CD4-positive, alpha-beta memory T cell (primary cell): Measurements from ENCODE around the gene SEMA6C. TPM values are rescaled to one million over a fixed set of nuclear protein-coding genes. Genes with fewer than 3 reads are reported as not detected.
"Not testable (repeated sequence)": the region's sequence is repeated elsewhere in the genome, so short reads cannot be mapped to it uniquely, and the experiment has no call there.

Source experiments
- CTCF ChIA-PET: fragments of 350-600 bp; sonication (Branson Sonifier 250); formaldehyde crosslinking; loops from one replicate; lab custom pipeline; 2021; ENCODE audit warnings: inconsistent platforms; ENCODE audit not compliant: partially characterized antibody; lab: Charles Lee
- POLR2A ChIA-PET: fragments of 350-600 bp; sonication (Branson Sonifier 250); formaldehyde crosslinking; loops from one replicate; lab custom pipeline; 2021; ENCODE audit not compliant: partially characterized antibody; lab: Charles Lee
- DNase-seq, 5 donors: peaks; one replicate each; pipeline versions ENCODE4 v3.0.0 to v3.0.0-alpha.2; 2020 to 2022; ENCODE audit warnings: mixed read lengths in 1 of 5
- H3K27ac ChIP-seq: one replicate; pipeline ENCODE4 v1.7.0; 2013; ENCODE audit warnings: low read depth, low read length
- H3K27me3 ChIP-seq: 2 replicates; pipeline ENCODE4 v1.7.0; 2013; ENCODE audit warnings: mild to moderate bottlenecking, low read length, moderate library complexity; ENCODE audit not compliant: insufficient read depth
- H3K36me3 ChIP-seq: 2 replicates; pipeline ENCODE4 v1.7.0; 2013; ENCODE audit warnings: mild to moderate bottlenecking, low read length, moderate library complexity; ENCODE audit not compliant: insufficient read depth
- H3K4me1 ChIP-seq: 2 replicates; pipeline ENCODE4 v1.7.0; 2013; ENCODE audit warnings: mild to moderate bottlenecking, low read length, moderate library complexity; ENCODE audit not compliant: insufficient read depth
- H3K4me3 ChIP-seq, 2 donors: one replicate each; pipeline ENCODE4 v1.7.0; 2013; ENCODE audit warnings: low read length in 2 of 2, mild to moderate bottlenecking in 1 of 2
- H3K9me3 ChIP-seq, 2 donors: one replicate each; pipeline ENCODE4 v1.7.0; 2013; ENCODE audit warnings: low read length in 2 of 2, control low read depth in 1 of 2; ENCODE audit not compliant: control insufficient read depth in 1 of 2
- H3K27ac Mint-ChIP-seq, 7 donors: one replicate each; pipeline ENCODE4 v1.8.0; 2020 to 2021; ENCODE audit warnings: mixed read lengths in 7 of 7, mild to moderate bottlenecking in 6 of 7, inconsistent platforms in 3 of 7, moderate library complexity in 3 of 7
- H3K27me3 Mint-ChIP-seq, 2 donors: one replicate each; pipeline ENCODE4 v1.8.0; 2020 to 2021; ENCODE audit warnings: mixed read lengths in 2 of 2
- H3K36me3 Mint-ChIP-seq, 2 donors: one replicate each; pipeline ENCODE4 v1.8.0; 2020 to 2021; ENCODE audit warnings: mixed read lengths in 2 of 2, inconsistent platforms in 1 of 2, mild to moderate bottlenecking in 1 of 2
- H3K4me1 Mint-ChIP-seq, 4 donors: one replicate each; pipeline ENCODE4 v1.8.0; 2020 to 2021; ENCODE audit warnings: mixed read lengths in 4 of 4, mild to moderate bottlenecking in 1 of 4
- H3K4me3 Mint-ChIP-seq, 8 donors: one replicate each; pipeline ENCODE4 v1.8.0; 2020 to 2021; ENCODE audit warnings: mixed read lengths in 8 of 8, mild to moderate bottlenecking in 7 of 8, moderate library complexity in 6 of 8, inconsistent platforms in 3 of 8
- H3K9me3 Mint-ChIP-seq, 8 donors: one replicate each; pipeline ENCODE4 v1.8.0; 2020 to 2021; ENCODE audit warnings: mixed read lengths in 8 of 8, mild to moderate bottlenecking in 5 of 8, inconsistent platforms in 3 of 8, moderate library complexity in 1 of 8
- intact Hi-C: fragments of 100-400 bp; cut with micrococcal nuclease; formaldehyde crosslinking; loops from one replicate; pipeline ENCODE4 v1.15.1; 2023
- polyA plus RNA-seq, 2 donors: library from polyadenylated mRNA; unstranded; fragments of 300-500 nt; fragmentation: Illumina TruSeq; gene quantifications; one replicate each; pipeline ENCODE4 v1.2.3, GENCODE V29; 2021
- total RNA-seq, 2 experiments: library from RNA; stranded (reverse); gene quantifications; one replicate each; pipeline ENCODE4 v1.2.3, GENCODE V29; 2021

SEMA6C gene
- total and polyA plus RNA-seq, 4 experiments from 2014 or later: 0.54 to 8.2 (median 4.9) TPM

DNA sequence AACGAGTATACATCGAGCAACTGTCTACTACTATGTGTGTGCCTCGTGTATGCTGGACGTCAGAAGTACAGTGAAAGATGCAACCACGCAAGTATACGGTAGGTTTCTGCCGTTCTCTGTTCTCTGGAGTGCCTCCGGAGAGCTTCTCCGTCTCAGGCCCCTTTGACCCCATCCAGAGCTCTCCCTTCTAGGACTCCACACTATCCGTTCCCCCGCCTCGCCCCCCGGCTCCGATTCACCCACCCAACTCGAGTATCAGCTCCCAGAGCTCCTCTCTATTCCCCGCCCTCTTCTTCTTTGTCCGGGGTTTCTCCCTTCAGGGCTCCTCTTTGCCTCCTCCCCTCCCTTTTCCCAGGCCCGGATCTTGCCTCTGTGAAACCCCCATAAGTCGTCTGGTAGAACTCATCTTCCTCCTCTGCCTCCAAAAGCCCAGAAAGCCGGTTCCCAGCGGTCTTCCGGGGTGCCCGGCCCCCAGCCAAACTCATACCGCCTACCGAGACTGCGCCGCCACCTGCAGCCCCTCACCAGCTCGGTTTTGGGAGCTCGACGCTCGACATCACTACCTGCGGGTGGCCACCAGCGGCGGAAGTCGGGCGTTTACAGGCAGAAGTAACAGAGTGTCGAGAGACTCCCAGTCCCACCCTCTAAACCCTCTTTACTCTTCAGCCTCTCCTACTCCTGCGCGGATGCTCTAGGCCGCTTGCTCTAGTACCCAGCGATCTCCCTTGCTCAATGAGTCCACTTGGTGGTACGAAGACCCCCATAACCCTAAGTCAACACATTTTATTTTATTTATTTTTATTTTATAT, 43.4 kb upstream of the SEMA6C start, which contains the start of gene VPS72:
Gene VPS72 (minus strand): TSS at position 561 of the 809 bp plus-strand sequence. CDS start 76 bp downstream, at position 485.
- no peaks in the 10 kb centered on the region for H3K27me3 ChIP-seq
- H3K4me1 Mint-ChIP-seq: peaks cover 22 to 43% (median 33%) of the 10 kb centered on the region in 4 donors
- H3K36me3 Mint-ChIP-seq: peaks cover 12 to 24% of the 10 kb centered on the region in 2 donors
- H3K27ac Mint-ChIP-seq: peak within 1 kb of the TSS; percentile 91 to 100 (median 98)
- no peaks in the 10 kb centered on the region for H3K9me3 Mint-ChIP-seq
- POLR2A ChIA-PET: interaction anchor here (0.6 to 3.0 kb wide), 21 partner anchors 10 to 210 kb away, joined by 3 to 46 read pairs (median 6); partner anchors contain the start of genes LYSMD1, PI4KB, PIP5K1A and PSMB4
- peak within 1 kb of the TSS; percentile 67 to 78 for H3K4me3 ChIP-seq
- H3K9me3 ChIP-seq: no peaks in the 10 kb centered on the region
- peaks cover 11% of the 10 kb centered on the region for H3K36me3 ChIP-seq
- CTCF ChIA-PET: interaction anchor here (0.5 to 2.9 kb wide), 11 partner anchors 12 to 934 kb away, joined by 3 to 25 read pairs (median 4); partner anchors contain the start of gene TNFAIP8L2
- peak; percentile 81 to 92 (median 84) for DNase-seq
- H3K4me3 Mint-ChIP-seq: peak within 1 kb of the TSS; percentile 92 to 100 (median 98)
- peaks cover 25% of the 10 kb centered on the region for H3K4me1 ChIP-seq
- H3K27ac ChIP-seq: peak within 1 kb of the TSS; percentile 89
- H3K27me3 Mint-ChIP-seq: no peaks in the 10 kb centered on the region
- intact Hi-C loops: loop anchor here (1.0 to 10.0 kb wide), 5 partner anchors 8 to 205 kb away; partner anchors contain the start of genes PIP5K1A, PSMB4, SCNM1 and TNFAIP8L2

GRCh38 chr1:151188667-151189066, 42.2 kb upstream of the SEMA6C start:
- Histone ChIP-seq H3K36me3 (peaks cover 17% of the 10 kb centered on the region), H3K27ac (peak overlapping the region; percentile 89), H3K4me1 (peaks cover 25% of the 10 kb centered on the region)
- DNase-seq, H3K27me3 Mint-ChIP-seq, H3K9me3 ChIP-seq, H3K4me3 ChIP-seq, intact Hi-C loops, H3K27me3 ChIP-seq, H3K9me3 Mint-ChIP-seq: not testable (repeated sequence)
- Mint-ChIP-seq H3K27ac (peak overlapping the region in 5 of 7 donors; percentile 27 to 99 (median 91)), H3K36me3 (peaks cover 21 to 35% of the 10 kb centered on the region in 2 donors), H3K4me3 (peak overlapping the region; percentile 7 to 100 (median 98)), H3K4me1 (peaks cover 24 to 43% (median 33%) of the 10 kb centered on the region in 4 donors)
- POLR2A ChIA-PET: interaction anchor here (0.6 to 3.0 kb wide), 3 partner anchors 30 to 93 kb away, joined by 3 to 46 read pairs (median 15); partner anchors contain the start of genes TNFAIP8L2 and ZNF687
- CTCF ChIA-PET: interaction anchor here (1.2 to 2.9 kb wide), 4 partner anchors 22 to 62 kb away, joined by 4 to 25 read pairs (median 4); partner anchors contain the start of gene TNFAIP8L2

DNA sequence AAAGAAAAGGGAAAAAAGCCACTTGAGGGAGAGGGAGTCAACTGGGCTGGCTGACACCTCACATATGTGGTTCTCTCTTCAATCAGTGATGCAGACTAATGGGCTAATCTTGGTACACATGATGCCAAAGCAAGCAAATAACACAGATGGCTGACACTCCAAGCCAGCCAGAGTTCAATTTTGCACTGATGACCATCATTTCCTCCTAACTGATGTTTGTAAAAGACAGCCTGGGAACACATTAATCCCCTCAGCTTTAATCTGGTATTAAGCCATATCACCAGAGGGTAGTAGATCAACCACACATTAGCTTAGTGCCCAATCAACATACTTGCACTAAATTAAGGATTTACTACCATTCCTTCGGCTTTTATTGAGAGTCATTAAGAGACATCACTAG, 40.8 kb upstream of the SEMA6C start:
- intact Hi-C loops: no loop called here
- H3K9me3 Mint-ChIP-seq: no peaks in the 10 kb centered on the region
- ChIA-PET CTCF (interaction anchor here (0.9 to 1.7 kb wide), 4 partner anchors 11 to 87 kb away, joined by 3 to 4 read pairs (median 4); partner anchors contain the start of gene TMOD4), POLR2A (interaction anchor here (1.0 kb wide), 1 partner anchor 10 kb away, joined by 3 read pairs; no protein-coding TSS in a partner anchor)
- no peak for DNase-seq
- H3K27ac ChIP-seq: no peak overlapping the region
- peaks cover 25% of the 10 kb centered on the region for H3K4me1 ChIP-seq
- H3K4me3 Mint-ChIP-seq: peak overlapping the region in 1 of 8 donors; percentile 15
- H3K36me3 ChIP-seq: peaks cover 24% of the 10 kb centered on the region
- no peak overlapping the region for H3K4me3 ChIP-seq
- peak overlapping the region in 1 of 7 donors; percentile 35 for H3K27ac Mint-ChIP-seq
- peaks cover 29 to 46% of the 10 kb centered on the region in 2 donors for H3K36me3 Mint-ChIP-seq
- H3K4me1 Mint-ChIP-seq: peaks cover 24 to 47% (median 33%) of the 10 kb centered on the region in 4 donors
- H3K9me3 ChIP-seq: no peaks in the 10 kb centered on the region
- no peaks in the 10 kb centered on the region for H3K27me3 ChIP-seq
- no peaks in the 10 kb centered on the region for H3K27me3 Mint-ChIP-seq

DNA sequence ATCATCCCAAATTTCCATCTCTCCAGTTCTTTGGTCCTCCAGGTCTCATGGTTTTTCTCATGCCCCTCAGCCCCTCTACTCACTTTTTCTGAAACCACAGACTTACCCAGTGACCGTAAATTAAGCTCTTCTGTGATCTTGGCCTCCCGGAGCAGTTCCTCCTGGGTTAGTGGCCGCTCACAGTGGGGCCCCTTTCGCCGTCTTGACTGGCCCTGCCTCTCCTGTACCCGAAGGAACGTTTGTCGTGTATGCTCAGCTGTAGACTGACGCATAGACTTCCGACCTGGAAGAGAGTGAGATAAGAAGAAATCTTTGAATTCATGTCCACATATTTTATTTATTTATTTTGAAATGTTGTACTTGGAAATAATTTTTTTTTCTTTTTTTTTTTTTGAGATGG, 37.8 kb upstream of the SEMA6C start:
- H3K27me3 ChIP-seq: no peaks in the 10 kb centered on the region
- no peak for DNase-seq
- H3K27ac ChIP-seq: no peak overlapping the region
- intact Hi-C loops: no loop called here
- no peak overlapping the region for H3K4me3 Mint-ChIP-seq
- H3K4me1 Mint-ChIP-seq: peaks cover 19 to 27% (median 20%) of the 10 kb centered on the region in 4 donors
- H3K27ac Mint-ChIP-seq: peak overlapping the region in 1 of 7 donors; percentile 66
- H3K4me1 ChIP-seq: peaks cover 15% of the 10 kb centered on the region
- POLR2A ChIA-PET: interaction anchor here (0.7 to 1.7 kb wide), 2 partner anchors 14 to 487 kb away, joined by 3 to 5 read pairs; partner anchors contain the start of gene GOLPH3L
- CTCF ChIA-PET: interaction anchor here (0.7 to 2.0 kb wide), 2 partner anchors 68 to 160 kb away, joined by 3 to 6 read pairs; no protein-coding TSS in a partner anchor
- no peaks in the 10 kb centered on the region for H3K27me3 Mint-ChIP-seq
- H3K9me3 Mint-ChIP-seq: no peaks in the 10 kb centered on the region
- H3K36me3 Mint-ChIP-seq: peaks cover 49 to 61% of the 10 kb centered on the region in 2 donors
- no peak overlapping the region for H3K4me3 ChIP-seq
- no peaks in the 10 kb centered on the region for H3K9me3 ChIP-seq
- H3K36me3 ChIP-seq: peaks cover 42% of the 10 kb centered on the region

- peaks cover 0 to 3% (median under 1%) of the 10 kb centered on the region in 4 donors for H3K4me1 Mint-ChIP-seq
- Histone ChIP-seq H3K27me3 (no peaks in the 10 kb centered on the region), H3K4me3 (no peak overlapping the region), H3K36me3 (peaks cover 49% of the 10 kb centered on the region), H3K9me3 (no peaks in the 10 kb centered on the region), H3K4me1 (no peaks in the 10 kb centered on the region), H3K27ac (no peak overlapping the region)
- H3K4me3 Mint-ChIP-seq: peak overlapping the region in 1 of 8 donors; percentile 20
- no peak for DNase-seq
- H3K27me3 Mint-ChIP-seq: no peaks in the 10 kb centered on the region
- intact Hi-C loops: no loop called here
- ChIA-PET POLR2A (interaction anchor here (0.8 to 2.4 kb wide), 4 partner anchors 10 to 19 kb away, joined by 3 to 9 read pairs (median 4); partner anchors contain the start of genes LYSMD1, SCNM1 and VPS72), CTCF (interaction anchor here (0.7 to 2.1 kb wide), 4 partner anchors 10 to 130 kb away, joined by 3 to 13 read pairs (median 4); no protein-coding TSS in a partner anchor)
- H3K36me3 Mint-ChIP-seq: peaks cover 48 to 77% of the 10 kb centered on the region in 2 donors
- no peaks in the 10 kb centered on the region for H3K9me3 Mint-ChIP-seq
- peak overlapping the region in 4 of 7 donors; percentile 8 to 65 (median 28) for H3K27ac Mint-ChIP-seq
Observed at GRCh38 chr1:151176514-151177045, 30.1 kb upstream of the SEMA6C start.

DNA sequence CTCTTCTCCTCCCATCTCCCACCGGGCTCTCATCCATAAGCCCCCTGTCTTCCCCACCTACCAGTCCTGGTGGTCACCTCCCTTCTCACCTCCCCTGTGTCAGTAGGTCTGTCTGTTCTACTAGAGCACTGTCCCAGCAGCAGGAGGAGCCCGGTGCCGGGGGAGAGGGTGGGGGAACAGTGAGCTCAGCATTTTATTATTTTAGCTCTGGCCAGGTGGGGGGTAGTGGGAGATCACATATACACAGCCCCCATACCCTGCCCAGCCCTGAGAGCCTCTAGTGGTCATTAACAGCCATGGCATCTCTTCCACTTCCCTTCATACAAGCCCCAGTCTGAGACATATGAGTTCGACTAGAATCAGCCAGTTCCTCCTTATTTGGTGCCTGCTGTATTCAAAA, 29.4 kb upstream of the SEMA6C start, which contains the start of gene TMOD4:
Gene TMOD4 (minus strand): TSS at position 119 of the 400 bp plus-strand sequence. CDS start 1,106 bp downstream, outside the sequence.
- CTCF ChIA-PET: interaction anchor here (0.7 to 2.1 kb wide), 5 partner anchors 10 to 131 kb away, joined by 3 to 13 read pairs (median 5); no protein-coding TSS in a partner anchor
- peaks cover 0 to 2% (median under 1%) of the 10 kb centered on the region in 4 donors for H3K4me1 Mint-ChIP-seq
- no peak for DNase-seq
- Histone ChIP-seq H3K9me3 (no peaks in the 10 kb centered on the region), H3K4me1 (no peaks in the 10 kb centered on the region), H3K27ac (no peak within 1 kb of the TSS), H3K27me3 (no peaks in the 10 kb centered on the region), H3K36me3 (peaks cover 46% of the 10 kb centered on the region), H3K4me3 (no peak within 1 kb of the TSS)
- POLR2A ChIA-PET: interaction anchor here (1.0 to 2.2 kb wide), 2 partner anchors 10 to 19 kb away, joined by 3 to 9 read pairs; partner anchors contain the start of genes LYSMD1 and SCNM1
- peak within 1 kb of the TSS in 1 of 8 donors; percentile 20 for H3K4me3 Mint-ChIP-seq
- peak within 1 kb of the TSS in 6 of 7 donors; percentile 7 to 78 (median 48) for H3K27ac Mint-ChIP-seq
- H3K27me3 Mint-ChIP-seq: no peaks in the 10 kb centered on the region
- intact Hi-C loops: no loop called here
- no peaks in the 10 kb centered on the region for H3K9me3 Mint-ChIP-seq
- peaks cover 46 to 76% of the 10 kb centered on the region in 2 donors for H3K36me3 Mint-ChIP-seq
